GM19463 (cell line): ENCODE data around the gene DPAGT1.

Source experiments
- ATAC-seq: cut with Tn5 transposase; IDR thresholded peaks from one replicate; pipeline ENCODE4 v1.9.1; 2021; ENCODE audit warnings: mild to moderate bottlenecking, moderate library complexity; ENCODE audit not compliant: unreplicated experiment

Gene DPAGT1

DNA sequence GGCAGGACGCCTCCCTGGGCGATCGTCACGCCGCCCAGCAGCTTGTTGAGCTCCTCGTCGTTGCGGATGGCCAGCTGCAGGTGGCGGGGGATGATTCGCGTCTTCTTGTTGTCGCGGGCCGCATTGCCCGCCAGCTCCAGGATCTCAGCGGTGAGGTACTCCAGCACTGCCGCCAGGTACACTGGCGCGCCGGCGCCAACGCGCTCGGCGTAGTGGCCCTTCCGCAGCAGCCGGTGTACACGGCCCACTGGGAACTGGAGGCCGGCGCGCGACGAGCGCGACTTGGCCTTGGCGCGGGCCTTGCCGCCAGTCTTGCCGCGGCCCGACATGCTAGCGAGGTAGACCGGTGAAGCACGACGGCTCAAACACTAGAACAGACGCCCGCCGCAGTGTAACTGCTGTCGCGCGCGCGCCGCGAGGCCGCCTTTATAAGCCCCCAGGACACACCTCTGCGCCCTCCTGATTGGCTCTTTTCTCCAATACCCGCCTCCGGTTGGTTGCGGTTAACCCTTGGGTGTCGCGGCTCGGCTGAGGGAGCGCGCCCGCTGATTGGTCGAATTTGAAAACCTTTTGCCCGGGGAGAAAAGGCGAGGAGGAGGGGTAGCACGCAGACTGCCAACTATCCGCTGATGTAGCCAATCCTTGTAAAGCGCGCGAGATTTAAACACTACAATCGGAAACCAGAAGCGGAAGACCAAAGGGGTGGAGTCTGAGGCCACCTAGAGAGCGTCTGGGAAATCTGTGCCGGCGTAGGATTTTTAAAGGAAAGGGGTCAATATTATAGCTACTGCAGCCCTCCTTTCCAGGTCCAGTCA, 6.4 kb downstream of the DPAGT1 start:
- ATAC-seq = peak; percentile 81

DNA sequence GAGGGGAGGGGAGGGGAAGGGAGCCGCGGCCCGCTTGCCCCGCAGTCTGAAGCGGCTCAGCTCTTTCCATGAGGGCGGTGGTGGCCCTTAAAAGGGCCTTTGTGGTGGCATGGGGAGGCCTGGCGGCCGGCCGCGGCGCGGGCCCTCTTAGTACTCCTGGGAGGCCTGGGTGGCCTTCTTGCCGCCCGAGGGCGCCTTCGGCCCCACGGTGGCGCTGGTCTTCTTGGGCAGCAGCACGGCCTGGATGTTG, 6.9 kb downstream of the DPAGT1 start:
- peak; percentile 49 for ATAC-seq

DNA sequence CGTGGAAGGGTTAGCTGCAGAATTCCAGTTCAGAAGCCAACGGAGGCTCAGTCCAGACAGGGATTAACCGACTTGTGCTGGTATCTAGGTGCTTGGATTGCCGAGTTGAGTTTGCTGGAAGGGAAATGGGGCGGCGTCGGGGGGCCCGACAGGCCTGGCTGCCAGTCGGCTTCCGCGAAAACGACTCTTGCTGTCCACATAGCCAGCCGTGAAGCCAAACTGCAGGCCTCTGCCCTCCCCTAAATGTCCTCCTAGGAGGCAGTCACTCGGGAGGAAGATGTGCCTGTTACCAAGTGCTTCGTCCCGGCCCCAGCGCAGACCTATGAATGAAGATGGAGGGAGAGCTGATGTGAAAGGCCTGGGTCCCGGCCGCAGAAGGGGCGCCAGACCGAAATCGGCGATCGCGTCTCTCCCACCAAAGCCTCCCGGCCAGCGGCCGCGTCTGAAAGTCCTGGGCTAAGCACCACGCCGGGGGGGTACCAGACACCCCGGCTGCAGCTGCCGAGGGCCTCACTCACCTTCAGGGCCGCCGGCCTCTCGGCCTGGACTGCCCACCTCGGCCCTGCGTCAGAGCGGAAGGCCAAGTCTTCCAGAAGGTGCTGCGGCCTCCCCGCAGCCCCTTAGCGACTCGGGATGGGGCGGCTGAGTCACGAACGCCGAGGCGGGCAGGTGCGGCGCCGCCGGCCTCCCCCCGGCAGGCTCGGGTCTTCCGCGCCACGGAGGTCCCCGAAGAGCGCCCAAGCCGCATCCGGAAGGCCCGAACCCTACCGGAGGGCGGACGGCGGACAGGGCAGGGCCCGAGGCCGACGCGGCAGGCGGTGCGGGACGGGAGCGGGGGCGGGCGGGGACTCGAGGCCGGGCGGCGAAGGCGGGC, 7.5 kb downstream of the DPAGT1 start:
- no peak for ATAC-seq

DNA sequence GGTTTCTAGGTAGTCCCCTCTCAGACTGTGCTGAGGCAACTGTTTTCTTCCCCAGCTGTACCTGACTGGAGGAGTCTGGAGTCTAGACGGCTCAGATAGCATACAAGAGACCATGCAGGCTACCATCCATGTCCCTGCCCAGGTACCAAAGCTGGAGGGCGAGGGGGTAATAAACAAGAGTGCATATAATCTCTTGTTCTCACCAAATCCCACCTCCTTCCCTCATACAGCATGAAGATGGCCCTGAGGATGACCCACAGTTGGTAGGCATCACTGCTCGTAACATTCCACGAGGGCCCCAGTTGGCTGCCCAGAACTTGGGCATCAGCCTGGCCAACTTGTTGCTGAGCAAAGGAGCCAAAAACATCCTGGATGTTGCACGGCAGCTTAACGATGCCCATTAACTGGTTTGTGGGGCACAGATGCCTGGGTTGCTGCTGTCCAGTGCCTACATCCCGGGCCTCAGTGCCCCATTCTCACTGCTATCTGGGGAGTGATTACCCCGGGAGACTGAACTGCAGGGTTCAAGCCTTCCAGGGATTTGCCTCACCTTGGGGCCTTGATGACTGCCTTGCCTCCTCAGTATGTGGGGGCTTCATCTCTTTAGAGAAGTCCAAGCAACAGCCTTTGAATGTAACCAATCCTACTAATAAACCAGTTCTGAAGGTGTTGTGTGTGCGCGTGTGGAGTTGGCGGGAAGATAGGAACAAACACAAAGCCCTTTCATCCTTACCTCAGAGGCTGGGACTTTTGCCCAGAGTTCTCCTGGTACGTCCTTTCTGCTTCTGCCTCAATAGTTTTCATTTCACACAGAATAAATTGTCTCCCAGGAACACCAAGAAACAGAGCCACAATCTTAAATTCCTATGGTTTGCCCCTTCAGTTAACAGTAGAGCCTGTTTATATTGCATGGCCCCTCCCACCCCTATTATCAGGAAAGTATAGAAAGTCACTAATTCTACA, 8.5 kb downstream of the DPAGT1 start:
- ATAC-seq = no peak

DNA sequence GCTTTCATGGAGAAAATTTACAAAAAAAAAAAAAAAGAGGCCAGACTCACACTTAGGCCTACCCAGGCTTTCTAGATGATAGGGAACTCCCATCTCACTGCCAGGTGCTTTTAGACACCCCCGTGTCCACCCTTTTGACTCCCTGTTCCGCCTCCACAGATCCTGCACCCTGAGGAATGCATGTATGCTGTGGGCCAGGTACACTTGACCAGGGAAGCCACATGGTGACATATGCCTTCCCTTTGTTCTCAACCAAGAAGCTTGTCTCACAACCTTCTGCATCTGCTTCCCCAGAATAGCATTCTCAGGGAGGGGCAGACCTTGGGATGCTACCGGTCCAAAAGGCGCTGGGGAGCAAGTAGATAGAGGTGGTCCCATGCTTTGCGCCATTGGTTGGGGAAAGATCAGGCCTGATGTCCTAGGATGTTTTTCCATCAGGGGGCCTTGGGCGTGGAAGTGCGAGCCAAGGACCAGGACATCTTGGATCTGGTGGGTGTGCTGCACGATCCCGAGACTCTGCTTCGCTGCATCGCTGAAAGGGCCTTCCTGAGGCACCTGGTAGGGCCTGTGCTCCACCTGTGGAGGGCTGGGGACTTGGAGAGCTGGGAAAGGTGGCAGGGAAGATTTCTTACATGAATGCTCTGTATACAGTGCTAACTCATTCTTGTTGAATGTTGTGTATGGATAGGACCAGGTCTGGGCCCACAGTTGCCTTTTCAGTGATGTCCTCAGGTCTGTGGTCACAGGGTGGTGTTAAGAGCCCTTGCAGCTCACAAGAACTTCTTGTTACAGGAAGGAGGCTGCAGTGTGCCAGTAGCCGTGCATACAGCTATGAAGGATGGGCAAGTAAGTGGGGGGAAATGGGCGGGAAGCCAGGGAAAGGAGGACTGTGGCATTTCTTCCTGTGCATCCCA, 9.4 kb downstream of the DPAGT1 start:
- ATAC-seq = no peak

DNA sequence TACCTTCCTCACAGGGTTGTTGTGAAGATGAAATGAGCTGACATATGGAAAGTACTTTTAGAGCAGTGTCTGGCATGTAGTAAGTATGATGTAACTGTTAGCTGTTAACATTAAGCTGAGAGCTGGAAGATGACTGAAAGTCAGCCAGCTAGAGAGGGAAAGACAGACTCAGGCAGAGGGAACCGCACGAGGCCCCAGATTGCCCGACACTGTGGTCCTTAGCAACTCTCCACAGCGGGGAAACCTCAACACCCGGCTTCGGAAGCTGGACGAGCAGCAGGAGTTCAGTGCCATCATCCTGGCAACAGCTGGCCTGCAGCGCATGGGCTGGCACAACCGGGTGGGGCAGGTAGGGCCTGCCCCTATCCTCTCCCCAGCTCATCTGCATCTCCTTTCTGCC, 10.5 kb downstream of the DPAGT1 start:
- no peak for ATAC-seq

DNA sequence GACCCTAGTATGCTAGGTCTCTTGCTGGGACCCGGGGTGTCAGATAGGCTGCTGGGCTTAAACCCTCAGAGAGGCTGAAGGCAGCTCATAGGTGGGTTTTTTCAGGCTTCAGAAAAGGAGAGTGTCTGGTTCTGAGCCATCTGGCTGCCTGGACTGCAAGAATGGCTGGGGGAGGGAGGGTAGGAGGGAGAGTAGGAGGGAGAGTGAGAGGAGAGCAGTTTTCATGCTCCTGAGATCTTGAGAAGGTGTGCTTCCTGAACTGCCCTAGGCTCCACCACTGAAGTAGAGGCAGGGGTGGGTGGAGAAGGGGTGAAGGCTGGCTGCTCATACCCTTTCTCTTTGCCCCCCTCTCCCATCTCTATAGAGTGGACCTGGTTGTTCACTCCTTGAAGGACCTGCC, 12.3 kb downstream of the DPAGT1 start:
- ATAC-seq = no peak

DNA sequence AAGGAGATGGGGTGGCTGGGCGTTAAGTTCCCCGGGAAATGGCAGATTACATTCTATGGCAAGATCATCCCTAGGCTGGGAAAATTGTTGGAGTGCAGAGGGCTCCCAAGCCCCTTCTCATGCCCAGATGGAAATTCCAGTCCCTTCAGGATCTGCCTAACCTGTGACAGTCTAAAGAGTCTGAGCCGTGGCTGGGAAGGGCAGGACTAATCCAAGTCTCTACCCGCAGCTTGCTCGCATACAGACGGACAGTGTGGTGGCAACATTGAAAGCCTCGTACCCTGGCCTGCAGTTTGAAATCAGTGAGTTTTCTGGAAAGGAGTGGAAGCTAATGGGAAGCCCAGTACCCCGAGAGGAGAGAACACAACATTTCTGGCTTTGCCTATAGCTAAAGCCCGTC, 13.2 kb downstream of the DPAGT1 start:
- ATAC-seq = no peak

DNA sequence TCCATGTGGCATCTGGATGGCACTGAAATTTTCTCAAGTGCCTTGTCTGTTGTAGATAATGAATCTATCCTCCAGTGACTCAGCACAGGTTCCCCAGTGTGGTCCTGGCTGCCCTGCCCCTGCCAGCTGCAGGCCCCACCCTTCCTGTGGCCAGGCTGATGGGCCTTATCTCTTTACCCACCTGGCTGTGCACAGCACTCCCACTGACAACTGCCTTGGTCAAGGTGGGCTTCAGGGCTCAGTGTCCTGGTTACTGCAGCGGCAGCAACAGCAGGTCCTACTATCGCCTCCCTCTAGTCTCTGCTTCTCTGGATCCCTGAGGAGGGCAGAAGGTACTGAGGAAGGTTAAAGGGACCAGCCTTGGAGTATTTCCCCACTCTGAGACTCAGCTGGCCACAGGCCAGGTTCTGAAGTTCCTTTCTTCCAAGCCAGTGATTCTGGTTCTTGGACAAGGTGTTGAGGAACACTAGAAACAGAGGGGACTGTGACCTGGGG, 13.9 kb downstream of the DPAGT1 start:
- ATAC-seq = no peak

DNA sequence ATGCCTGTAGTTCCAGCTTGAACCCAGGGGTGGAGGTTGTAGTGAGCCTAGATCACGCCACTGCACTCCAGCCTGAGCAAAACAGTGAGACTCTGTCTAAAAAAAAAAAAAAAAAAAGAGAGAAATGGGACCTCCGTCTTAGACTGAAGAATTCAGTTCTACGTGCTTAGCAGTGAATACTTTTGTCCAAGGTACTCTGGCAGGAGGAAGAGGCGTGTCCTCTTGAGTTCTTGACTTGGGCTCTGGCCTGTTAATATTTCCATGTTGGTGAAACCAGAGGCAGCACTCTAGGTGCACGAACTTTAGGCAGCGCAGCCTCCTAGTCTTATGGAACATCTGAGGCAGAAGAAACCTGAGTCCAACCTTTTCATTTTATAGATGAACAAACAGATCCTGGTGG, 14.5 kb downstream of the DPAGT1 start:
- ATAC-seq = no peak

DNA sequence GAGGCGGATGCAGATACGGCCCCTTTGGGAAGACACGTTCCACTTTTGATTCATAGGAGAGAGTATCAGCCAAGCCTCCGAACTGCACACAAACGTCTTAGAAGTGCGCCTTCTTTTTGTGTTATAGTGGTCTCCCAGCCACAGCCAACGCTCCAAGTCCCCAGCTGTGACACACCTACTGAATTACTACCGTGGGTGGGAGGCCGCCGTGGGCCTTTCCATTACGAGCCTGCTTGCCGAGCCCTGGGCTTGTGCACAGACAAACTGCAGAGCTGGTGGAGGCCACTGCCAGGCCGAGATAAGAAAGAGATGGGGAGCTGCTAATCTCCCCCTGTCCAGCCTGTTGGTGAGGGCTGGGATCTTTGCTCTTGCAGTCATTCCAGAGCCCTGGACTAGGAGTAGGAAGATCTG, 16.2 kb downstream of the DPAGT1 start:
- ATAC-seq = peak; percentile 5

DNA sequence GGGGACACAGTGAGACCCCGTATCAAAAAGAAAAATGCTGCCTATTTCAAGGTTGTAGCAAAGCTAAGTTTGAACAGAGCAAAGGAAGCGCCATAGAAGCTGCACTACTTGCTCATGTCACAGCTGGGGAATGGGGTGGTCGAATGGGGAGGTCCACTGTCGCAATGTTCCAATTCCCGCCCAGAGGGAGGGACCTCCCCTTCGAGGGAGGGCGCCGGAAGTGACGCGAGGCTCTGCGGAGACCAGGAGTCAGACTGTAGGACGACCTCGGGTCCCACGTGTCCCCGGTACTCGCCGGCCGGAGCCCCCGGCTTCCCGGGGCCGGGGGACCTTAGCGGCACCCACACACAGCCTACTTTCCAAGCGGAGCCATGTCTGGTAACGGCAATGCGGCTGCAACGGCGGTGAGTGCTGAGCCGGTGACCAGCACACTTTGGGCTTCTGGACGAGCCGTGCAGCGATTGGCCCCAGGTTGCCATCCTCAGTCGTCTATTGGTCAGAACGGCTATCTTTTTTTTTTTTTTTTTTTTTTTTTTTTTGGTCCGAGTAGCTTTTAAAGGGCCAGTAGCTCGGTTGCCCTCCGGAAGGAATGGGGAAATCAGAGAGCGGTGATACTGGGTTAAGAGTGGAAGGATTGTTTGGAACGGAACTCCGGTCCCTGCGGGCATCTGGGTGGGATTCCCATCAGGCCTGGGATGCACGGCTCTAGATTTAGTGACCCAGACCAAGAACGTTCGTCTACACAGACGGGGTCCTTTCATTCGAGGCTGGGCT, 16.8 kb downstream of the DPAGT1 start, which contains the start of gene HMBS:
Gene HMBS, plus strand, starts transcription at position 219 of the 774 bp plus-strand sequence. Its CDS starts 153 bp downstream, at position 372.
- ATAC-seq = peak; percentile 95

DNA sequence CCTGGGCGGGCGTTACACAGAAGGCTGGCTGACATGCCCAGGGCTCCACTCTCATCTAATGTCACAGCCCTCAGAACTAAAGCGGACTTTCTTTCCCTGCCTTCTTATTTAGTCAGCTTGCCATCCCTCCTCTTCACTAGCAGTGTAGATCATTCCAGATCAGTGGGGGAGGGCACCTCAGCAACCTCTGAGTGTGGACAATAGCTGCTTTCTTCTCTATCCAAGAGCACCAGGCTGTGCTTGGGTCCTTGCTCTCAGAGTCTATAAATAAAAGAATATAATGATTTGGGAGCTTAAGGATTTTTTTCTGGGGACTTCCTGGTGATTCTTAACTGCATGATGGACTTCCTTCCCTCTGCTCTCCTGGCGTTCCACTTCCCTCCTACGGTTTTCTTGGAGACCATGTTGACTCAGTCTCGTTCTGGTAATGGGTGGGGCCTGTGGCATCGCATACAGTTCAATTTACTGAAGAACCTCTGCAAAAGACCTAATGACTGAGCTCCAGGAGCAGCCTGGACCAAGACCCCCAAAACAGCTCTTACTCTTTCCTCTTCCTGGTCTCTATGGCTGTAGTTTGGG, 19.9 kb downstream of the DPAGT1 start:
- no peak for ATAC-seq

DNA sequence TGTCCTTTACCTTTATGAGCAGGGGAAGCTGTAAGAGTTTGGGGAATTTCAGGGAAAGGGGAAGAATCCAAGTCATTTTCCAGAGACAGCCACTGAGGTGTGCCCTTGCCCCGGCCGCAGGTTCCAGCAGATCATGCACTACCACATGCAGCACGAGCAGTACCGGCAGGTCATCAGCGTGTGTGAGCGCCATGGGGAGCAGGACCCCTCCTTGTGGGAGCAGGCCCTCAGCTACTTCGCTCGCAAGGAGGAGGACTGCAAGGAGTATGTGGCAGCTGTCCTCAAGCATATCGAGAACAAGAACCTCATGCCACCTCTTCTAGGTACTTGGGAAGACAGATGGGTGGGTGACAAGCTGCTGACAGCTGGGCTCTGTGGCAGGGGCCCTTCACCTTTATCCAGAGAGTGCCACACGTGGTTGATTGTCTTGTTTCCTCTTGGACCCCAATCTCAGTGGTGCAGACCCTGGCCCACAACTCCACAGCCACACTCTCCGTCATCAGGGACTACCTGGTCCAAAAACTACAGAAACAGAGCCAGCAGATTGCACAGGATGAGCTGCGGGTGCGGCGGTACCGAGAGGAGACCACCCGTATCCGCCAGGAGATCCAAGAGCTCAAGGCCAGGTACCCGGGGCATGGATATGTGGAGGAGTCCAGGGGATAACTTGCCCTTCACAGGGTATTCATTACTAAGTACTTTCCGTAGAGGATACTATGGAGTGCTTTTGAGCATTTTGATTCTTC, 22.8 kb downstream of the DPAGT1 start:
- no peak for ATAC-seq

DNA sequence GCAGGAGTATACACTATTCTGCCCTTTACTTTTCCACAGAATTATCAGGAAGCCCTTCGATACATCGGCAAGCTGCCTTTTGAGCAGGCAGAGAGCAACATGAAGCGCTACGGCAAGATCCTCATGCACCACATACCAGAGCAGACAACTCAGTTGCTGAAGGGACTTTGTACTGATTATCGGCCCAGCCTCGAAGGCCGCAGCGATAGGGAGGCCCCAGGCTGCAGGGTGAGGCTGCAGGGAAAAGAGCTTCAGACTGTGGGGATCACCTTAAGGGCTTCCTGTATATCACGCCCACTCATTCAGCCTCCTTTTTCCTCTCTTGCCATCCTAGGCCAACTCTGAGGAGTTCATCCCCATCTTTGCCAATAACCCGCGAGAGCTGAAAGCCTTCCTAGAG, 23.8 kb downstream of the DPAGT1 start:
- no peak for ATAC-seq

DNA sequence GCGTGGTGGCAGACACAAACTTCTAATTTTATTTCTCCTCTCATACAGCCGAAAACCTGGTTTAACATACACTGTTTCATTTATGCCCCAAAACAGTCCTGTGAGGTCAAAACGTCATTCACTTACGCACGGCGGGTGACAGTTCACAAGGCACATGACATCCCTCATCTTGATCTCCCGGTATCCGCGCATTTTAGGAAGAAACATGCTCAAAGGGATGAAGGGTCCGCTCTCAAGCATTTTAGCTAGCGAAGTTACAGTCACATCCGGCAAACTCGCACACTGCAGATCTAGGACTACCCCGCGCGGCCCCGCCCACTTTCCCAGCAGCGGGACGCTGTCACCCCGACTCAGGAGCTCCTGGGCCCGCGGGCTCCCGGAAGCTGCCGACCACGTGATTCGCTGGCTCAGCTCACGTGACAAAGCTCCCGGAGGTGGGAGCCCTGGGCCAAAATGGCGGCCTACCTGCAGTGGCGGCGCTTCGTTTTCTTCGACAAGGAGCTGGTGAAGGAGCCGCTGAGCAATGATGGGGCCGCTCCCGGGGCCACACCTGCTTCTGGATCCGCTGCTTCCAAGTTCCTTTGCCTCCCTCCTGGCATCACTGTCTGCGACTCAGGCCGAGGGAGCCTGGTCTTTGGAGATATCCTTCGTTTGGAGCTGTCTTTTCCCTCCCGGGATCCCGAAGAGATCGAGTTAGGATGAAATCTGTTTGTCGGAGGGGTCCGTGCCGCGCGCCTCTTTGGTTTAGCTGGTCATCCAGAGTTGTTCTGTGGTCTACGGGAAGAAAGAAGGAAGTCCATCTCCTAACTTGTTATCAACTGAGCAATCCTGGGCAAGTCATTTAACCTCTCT, 34.1 kb downstream of the DPAGT1 start, which contains the start of gene VPS11:
Gene VPS11, plus strand, starts transcription at position 448 of the 852 bp plus-strand sequence. Its CDS starts 6 bp downstream, at position 454.
- peak; percentile 97 for ATAC-seq

DNA sequence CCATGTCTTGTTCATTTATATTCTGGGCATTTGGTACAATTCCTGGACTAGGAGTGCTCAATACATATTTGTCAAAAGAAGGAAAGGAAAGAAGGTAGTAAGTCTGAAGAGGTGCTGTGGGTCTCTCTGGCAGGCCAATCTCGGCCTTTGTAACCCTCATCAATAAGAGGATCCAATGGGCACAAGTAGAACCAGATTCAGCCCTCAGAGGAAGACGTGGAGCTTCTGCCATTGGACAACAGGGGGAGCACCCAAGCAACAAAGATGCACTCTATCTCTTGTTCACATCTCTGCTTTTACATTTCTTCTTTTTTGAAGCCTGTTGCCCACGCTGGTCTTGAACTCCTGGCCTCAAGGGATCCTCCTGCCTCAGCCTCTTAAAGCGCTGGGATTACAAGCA, 36.3 kb downstream of the DPAGT1 start:
- no peak for ATAC-seq
